ENCODE results near the gene RGMB.

Gene RGMB

DNA sequence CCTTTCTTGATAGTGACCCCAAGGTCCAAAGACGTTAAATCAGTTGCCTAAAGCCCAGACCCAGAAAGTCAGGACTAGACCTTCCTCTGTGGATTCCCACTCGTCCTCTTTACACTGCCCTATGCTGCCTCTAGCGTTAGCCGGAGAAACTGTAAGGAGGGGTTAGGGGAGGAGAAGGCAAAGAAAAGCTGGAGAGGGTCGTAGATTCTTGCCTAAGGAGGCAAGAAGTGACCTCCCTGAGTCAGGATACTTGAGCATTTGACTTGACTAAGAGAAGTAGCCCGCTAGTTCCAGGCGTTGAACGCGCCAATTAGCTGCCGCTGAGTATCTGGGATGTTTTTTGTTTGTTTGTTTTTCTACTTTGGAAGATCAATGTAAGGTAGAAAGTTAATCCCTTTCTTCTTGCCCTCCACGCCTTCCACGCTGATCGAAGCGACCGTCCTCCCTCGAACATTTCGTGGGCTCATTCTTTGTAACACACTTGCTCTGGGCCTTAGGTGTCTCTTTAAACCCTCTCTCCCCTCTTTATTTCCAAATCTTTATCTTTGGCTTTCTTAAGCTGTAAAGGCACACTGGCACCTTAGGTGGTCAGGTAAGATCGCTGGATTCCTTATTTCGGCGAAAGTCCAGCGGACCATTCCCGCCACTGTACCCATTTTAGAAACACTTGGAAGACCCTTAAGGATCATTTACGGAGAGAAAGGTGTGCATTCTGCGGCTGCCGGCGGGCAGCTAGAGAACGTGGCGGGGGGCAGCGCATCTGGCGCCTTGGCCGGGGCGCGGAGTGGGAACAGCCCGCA, 5.1 kb upstream of the RGMB start:
- DNase-seq: peak; percentile 67

DNA sequence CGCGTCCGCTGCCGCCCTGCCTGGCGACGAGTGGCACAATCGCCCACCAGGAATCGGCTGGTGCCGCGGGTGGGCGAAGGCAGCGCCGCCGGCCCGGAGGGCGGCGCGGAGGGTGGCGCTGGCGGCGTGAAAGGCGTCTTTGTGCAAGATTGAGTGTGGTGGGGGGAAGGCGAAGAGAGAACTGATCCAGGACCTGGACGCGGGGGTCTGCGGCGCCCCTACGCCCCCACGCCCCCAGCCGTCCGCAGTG, 4.6 kb upstream of the RGMB start:
- DNase-seq: no peak

DNA sequence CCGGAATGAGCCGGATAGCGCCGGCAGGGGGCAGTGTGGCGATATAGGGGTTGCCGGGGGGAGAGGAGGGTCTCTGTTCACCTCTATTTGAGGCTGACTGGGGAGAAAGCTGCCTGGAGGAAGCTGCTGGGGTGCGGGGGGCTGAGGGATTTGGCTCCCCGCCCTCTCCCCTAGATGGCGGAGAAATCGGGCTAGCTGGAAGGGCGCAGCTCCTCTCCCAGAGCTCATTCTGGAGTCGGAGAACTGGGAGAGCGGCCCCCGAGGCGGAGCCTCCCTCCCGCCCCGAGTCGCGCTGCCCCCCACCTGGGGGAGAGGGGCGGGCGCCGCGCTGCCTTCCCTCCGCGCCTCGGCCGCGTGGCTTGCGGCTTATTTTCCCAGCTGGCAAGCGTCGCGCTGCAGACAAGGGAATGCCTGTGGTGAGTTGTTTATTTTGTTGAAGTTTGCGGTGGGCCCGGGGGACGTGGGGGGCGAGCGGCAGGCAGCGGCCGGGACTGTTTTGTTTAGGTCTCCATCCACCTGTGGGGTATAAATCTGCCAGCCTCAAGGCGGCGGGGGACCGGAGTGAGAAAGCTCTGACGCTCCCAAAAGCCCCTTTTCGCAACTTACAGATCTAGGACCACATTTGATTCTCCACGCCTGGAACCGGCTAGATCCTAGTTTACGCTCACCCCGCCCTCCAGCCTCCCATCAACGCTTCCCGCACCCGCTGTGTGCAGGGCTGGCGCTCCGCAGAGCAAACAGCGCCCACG, 4.1 kb upstream of the RGMB start:
- DNase-seq: peak; percentile 81

DNA sequence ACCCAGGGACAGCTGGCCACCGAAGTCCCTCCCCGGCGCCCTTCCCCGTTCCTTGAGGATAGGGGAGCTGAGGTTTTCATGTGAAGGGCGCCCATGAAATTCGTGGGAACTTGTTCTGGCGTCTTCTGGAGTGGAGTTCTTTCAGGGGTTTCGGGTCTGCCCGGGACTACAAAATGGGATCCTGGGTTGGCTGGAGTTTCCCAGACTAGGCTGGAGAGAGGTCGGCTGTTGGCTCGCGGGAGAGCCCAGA, 3.6 kb upstream of the RGMB start:
- no peak for DNase-seq

DNA sequence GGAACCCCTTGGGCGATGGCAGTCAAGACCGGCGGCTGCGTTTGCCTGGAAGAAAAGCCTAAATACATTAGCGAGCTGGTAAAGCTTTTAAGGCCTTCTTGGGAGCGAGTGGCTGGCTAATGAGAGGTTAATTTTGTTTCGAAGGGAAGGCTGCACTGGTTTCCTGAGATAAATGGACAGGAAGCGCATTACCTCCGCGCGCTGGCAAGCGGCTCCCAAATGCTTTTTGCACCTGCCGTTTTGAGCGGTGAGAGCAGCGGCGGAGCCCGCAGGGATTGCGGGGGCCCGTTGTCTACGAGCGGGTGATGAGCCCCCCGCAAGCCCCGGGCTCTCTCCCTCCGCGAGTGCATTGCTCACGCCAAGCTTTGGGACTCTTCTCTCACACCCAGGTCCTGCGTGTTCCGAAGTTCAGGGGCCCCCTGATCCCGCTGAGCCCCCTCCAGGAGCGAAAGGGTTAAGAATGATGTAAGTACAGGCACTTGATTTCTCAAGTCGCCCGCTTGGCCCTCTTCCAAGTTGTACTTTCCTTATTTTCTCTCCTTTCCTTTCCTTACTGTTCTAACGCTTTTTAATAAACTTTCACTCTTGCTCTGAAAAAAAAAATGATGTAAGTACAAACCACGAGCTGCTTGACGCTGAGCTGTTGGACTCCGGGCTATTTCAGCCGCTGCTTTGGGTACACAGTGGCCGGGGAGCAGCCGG, 3.1 kb upstream of the RGMB start:
- peak; percentile 56 for DNase-seq

DNA sequence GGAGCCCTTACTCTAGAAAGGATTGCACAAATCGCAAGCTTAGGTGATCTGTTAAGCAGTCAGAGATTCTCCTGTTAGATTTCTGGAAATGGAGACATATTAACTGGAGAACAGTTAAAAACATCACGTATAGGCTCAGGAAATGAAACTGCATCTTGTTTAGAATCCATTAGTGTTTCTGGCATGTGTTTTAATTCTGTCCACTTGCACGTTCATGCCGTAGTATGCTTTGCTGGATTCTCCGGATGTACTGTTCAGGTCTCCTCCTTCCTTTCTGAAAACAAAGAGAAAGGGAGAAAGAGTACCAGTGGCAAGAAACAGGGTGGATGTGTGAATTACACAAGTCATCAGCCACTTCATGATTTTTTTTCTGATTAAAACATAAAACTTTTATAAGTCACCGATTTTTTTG, 2.5 kb upstream of the RGMB start:
- no peak for DNase-seq

DNA sequence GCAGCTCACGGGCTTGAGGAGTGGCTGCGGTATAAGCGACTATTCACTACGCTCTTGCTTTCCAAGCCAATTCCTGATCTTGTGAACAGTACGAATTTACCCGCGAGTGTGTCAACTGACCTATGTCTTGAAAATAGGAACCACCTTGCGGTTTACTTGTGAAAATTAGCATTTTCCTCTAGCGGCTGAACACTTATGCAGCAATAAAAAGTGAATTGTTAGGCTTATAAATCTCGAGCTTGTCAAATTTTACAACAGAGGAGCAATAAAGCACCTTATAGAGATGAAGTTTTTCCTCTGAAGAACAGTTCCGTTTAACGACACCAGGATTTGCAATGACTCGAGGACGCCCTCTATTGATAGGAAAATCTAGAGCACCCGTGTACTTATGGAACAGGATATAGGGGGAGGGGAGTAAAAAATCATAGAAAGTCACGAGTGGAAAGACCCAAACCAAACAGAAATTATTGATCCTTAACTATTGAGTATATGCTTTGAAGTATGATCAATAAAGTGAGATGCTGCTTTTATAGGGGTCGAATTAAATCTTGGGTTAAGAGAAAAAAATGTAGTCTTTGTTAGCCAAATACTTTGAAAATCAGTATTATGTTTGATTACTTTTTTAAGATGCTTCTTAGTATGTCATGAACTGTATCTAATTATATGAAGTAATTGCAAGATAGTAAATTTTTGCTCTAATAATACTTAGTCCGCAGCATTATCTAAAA, 1.9 kb upstream of the RGMB start:
- peak; percentile 93 for DNase-seq

DNA sequence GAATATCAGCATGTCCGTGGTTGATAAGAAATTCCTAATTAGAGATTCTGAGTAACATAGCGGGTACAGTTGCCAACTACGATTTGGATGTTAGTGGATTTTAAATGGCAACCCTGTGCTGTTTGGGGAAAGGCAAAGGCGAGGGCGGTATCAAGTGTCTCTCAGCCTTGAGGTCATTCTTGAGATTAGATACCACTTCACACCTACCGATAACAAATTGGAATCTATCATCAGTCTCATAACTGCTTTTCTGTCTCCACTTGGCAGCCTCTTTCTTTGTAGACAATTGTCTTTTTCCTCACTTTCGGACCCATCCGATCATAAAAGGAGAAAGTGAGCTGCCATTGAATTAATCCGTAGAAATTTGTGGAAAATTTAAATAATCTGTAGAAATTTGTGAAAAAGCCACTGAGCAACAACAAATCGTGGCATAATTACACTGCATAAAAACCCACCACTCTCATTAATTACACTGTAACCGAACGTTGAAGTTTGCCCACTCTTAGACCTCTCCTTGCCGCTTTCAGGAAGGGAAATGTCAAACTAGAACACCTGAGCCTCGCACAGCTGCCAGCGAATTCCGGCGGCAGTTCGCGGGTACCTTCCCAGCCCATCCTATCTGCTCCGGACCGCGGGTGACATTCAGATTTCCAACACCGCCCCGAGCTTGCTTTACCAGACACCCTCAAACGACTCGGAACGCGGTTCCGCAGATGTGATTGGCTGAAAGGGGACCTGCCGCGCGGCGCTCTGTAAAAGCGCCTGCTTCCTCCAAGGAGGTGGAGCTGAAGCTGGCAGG, 849 bp upstream of the RGMB start:
- DNase-seq: peak; percentile 83

DNA sequence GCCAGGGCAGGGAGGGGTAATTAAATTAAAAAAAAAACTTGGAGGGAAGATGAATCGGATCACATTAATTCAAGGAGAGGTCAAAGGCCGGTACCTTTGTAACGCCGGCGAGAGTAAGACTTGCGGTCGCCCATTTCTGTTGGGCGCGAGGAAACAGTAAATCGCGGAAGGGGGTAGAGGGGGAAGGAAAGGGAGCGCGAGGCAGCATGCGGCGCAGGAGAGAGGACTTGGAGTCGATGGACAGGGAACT, 324 bp upstream of the RGMB start:
- no peak for DNase-seq

DNA sequence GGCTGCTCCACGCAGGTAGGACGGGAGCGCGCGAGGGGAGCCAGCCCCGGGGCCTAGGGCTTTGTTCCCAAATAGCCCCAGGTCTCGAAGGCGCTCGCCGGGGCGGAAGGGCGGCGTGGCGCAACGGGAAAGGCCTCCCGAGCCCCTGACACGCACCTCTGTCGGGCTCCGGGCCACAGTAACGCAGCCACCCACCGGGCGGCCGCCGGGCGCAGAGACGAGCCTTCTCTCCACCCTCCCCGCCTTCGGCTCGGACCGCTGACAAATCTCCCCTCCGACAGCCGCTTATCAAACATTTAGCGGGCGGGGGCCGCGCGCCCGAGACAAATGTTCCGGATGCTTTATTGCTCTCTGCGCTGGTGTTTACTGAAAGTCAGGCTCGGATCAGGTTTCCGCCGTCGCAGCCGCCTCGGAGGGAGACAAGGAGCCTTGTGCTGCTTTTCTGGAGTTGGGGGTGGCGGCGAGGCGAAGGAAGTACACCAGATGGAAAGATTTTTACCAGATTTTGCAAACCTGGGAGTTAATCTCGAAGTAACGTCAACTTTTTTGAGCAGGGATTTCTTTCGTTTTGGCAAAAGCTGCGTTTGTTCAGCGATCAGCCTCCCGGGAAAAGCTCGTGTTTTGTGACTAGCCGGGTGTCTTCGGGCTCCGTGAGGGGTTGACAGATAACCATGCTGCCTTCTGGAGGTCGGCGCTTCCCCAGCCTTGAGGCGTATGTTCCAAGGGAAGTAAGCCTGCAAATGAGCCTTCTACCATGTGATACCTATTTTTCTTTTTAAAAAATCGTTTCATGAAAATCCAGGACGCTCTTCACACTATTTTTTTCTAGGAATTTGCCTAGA, 950 bp downstream of the RGMB start:
- peak; percentile 64 for DNase-seq

DNA sequence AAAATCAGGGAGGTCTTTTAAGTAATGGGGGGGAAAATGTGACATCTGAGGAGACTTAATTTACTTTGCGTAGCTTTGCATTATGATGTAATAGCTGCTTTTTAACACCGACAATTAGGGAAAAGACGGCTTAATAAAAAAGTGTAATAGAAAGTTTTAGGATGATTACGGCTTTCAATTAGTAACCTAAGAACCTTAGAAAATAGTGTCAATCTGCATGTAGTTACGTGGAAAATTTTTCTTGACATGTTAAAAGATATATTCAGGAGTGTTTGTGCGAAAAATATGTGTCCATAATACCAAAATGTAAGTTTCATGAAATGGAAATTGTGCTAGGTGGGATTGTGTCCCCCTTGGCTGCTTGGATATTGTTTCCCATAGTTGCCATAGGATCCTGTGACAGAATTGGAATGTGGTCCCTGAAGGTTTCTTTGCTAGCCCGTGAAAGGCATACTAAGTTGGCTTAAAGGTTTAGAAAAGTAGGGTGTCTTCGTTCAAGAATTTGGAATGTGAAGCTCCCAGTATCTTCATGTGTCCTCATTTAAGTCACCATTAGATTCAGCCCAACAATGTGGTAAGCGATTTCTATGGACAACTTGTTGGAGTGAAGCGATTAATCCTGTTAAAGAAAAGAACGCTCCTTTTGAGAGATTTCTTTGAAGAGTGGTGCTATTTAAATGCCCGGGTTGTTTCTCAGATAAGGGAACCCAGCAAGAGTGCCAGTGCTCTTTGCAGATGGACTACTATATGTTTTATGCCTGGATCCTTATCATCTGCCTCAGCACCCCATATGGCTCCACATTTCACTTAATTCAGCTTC, 2.0 kb downstream of the RGMB start:
- DNase-seq: no peak

DNA sequence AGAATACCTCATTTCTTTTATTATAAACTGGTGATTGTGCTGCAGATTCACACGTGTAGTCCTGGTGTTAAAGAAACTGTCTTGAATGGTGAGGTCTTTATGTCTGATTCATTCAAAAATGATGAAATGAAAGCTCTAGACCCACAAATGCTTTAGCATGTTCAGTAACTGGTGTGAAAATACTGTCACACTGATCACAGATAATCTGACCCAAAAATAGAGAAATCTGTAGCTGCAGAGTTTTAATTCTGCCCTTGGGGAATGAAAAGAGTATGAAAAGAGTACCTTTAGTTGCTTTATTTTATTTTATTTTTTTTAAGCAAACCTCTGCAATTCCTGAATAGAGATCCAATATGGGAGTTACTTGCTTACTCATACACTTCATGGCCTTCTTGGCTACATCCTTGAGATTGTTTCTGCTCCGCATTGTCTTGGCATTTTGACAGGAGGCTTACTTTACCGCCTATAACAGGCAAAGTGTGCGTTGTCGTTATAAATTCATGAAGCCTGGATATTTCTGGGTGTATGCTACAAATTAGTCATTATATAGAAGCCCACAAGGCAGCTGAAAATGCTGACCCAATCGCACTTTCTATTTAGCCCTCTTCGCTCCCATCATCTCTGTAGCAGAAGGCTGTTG, 2.7 kb downstream of the RGMB start:
- peak; percentile 98 for DNase-seq

DNA sequence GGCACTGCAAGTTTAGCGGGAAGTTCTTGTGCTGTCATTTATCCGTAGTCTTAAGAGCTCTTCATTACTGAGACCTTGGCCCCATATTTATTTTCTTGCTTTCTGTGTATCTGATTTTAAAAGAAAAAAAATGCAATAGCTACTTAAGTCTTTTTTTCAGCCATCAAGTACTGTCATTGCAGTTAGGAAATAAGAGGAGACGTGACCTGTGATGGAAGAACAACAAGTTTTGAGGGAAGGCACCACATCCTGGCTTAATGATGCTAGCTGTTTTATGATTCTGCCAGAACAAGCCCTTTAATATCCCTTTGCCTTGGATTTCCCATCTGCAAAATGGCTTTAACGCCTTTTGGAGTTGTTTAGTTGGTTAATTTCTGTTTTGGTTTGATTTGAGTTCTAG, 3.8 kb downstream of the RGMB start:
- DNase-seq: no peak

DNA sequence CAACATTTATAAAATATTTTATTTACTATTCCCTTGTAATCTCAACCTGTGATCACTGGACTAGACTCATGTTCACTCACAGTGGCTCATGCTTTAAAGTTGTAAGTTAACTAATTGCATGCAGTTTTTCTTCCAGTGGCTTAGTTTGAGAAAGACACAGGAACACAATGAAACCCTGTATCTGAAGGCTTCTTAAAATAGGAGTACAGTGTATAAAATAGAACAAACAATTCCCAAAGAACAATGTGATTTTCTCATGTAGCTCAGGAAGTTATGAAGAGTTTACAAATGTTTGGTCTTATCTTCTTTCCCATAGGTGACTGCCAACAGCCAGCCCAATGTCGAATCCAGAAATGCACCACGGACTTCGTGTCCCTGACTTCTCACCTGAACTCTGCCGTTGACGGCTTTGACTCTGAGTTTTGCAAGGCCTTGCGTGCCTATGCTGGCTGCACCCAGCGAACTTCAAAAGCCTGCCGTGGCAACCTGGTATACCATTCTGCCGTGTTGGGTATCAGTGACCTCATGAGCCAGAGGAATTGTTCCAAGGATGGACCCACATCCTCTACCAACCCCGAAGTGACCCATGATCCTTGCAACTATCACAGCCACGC, 5.9 kb downstream of the RGMB start:
- no peak for DNase-seq

DNA sequence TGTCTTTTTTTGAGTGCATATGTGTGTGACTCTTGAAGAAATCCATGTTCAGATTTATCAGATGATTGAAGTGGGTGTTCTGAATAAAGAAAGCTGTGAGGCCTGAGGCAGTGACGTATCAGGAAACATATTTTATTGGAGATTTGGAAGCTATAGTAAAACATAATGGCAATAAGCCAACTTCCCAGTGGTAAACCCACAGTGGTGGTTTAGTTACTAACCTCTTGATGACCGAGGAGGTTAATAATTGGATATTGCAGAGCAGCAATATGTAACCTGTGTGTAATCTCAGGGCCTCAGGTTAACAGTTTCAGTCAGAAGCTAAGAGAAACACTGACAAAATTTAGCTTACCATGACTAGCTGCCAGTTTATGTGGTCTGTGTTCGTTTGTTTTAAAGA, 6.9 kb downstream of the RGMB start:
- peak; percentile 59 for DNase-seq

DNA sequence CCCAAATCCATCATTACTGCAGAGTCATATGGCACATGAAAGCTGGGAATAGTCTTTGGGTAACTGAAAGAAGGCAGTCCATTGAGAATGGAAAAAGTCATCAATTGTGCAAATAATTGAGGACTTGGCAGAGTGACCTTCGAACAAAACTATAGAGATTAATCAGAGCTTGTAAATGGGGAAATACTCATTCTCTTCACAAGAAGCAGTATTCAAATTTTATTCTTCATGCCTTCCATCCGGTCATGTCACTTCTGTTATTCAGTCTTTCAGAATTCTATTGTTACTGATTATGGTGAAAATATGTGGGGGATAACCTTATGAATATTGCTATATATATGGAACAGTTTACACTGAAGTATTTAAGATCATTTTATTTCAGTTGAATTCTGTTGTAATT, 8.1 kb downstream of the RGMB start:
- DNase-seq: no peak

DNA sequence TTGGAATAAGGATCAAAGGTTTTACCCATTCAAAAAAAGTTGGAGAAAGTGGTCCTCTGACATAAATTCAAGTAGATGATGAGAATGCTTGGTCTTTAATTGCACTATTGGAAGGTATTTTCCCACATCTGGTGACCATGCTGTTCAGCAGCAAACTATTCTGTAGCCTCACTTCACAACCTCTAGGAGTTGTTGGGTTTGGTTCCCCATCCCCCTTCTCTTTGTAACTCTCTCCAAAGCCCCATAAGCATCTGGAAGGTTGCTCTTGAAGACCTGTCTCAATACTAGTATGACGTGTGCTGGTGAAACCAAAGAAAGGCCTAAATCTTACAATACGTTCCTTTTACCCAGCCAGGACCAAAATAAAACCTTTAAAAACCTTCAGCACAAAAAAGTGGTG, 8.5 kb downstream of the RGMB start:
- DNase-seq: peak; percentile 59

DNA sequence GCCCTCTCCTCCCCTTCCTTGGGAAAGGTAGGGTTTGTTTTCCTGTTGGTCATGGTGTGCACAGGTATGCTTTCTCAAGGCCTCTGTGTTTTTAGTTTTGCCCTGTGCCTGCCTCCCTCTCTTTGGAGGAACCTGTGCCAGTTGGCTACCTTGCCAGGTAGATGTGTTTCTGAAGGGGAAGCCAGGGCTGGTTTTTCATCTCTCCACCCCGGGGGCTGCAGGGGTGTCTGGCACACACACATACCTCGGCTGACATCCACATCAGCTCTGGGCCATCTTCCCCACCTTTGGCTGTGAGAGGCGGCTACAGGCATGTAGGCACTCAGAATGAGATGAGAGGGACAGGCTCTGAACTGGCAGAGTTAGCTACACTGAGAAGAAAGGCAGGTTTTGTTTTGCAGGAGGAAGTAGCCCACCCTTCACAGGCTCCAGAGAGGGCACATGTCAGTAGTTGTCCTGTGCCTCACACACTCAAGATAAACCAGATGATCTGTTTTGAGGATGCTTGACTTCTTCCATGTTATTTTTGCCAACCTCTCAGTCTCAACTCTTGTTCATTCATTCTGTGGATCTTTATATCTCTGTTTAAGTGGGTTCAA, 9.7 kb downstream of the RGMB start:
- no peak for DNase-seq

DNA sequence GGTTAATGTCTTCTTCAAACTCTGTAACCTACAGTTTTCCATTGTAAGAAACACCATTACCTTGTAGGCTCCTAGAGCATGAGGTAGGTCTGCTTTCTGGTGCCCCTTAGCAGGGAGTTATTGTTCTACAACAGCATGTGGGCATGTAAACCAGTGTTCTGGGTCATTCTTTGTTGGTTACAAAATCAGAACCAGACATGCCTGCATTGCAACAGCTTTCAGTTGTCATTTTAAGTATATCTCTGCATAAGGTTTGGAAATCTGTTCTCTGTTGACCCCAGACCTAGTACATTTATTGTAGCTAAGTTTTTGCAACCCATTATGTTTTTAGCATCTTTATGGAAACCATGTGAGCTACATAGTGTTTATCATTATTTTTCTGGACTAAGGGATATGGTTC, 10.9 kb downstream of the RGMB start:
- no peak for DNase-seq

DNA sequence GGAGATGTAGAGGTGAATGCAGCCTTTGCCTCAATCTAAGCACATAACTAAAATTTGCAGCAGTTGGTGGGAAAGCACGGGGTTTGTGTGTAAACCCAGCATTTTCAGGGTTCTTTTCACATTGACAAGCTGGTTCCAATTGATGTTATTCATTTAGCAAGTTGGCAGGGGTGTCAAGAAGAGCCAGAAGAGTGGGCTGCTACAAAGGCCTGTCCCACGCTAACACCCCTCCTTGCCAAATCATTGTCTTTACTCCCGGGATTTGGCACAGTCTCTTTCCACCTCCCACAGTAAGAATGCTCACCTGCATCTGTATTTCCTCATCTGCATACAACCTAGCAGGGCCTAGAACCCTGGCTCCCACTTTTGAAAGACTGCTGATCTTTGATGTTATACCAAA, 11.8 kb downstream of the RGMB start:
- no peak for DNase-seq
